WTC11 (cell line): ENCODE results near the gene RHOT2. TPM values are rescaled to one million over a fixed set of nuclear protein-coding genes. Genes with fewer than 3 reads are reported as not detected.
A peak's percentile ranks its signal among the peaks of the same experiment; 100 is the strongest.

Experiments
- ATAC-seq: fragments of 200-7000 bp; cut with Tn5 transposase; 2 replicates; pipeline ENCODE4 v1.10.0; 2021; ENCODE audit warnings: mild to moderate bottlenecking, moderate library complexity
- CTCF ChIA-PET: fragments of 300-600 bp; sonication (Branson Sonifier 250); formaldehyde crosslinking; loops from one replicate; lab custom pipeline; 2021; ENCODE audit warnings: antibody characterized with exemption; lab: Charles Lee
- POLR2A ChIA-PET: fragments of 350-600 bp; sonication (Branson Sonifier 250); formaldehyde crosslinking; loops from one replicate; lab custom pipeline; 2021; ENCODE audit warnings: antibody characterized with exemption; lab: Charles Lee
- DNase-seq: peaks from one replicate; pipeline ENCODE4 v3.0.0; 2021; ENCODE audit warnings: low spot score
- H3K27ac Mint-ChIP-seq: 2 replicates; pipeline ENCODE4 v1.8.0; 2021; ENCODE audit warnings: mixed read lengths
- H3K27me3 Mint-ChIP-seq: 2 replicates; pipeline ENCODE4 v1.8.0; 2021; ENCODE audit warnings: low read depth, mild to moderate bottlenecking, moderate library complexity, mixed read lengths
- H3K36me3 Mint-ChIP-seq: 2 replicates; pipeline ENCODE4 v1.8.0; 2021; ENCODE audit warnings: mixed read lengths
- H3K4me1 Mint-ChIP-seq: 2 replicates; pipeline ENCODE4 v1.8.0; 2022; ENCODE audit warnings: mixed read lengths
- H3K4me3 Mint-ChIP-seq: 2 replicates; pipeline ENCODE4 v1.8.0; 2021; ENCODE audit warnings: mild to moderate bottlenecking, moderate library complexity, mixed read lengths
- H3K9me3 Mint-ChIP-seq: 2 replicates; pipeline ENCODE4 v1.8.0; 2021; ENCODE audit warnings: mixed read lengths
- GABPB1 ChIP-seq: sonication (generic); formaldehyde crosslinking; IDR thresholded peaks from 2 replicates; pipeline ENCODE4 v1.8.1; 2023; ENCODE audit warnings: mild to moderate bottlenecking, missing genetic modification reagents
- JAZF1 ChIP-seq: fragments of 250-450 bp; sonication (Bioruptor Pico); IDR thresholded peaks from 2 replicates; pipeline ENCODE4 v1.9.0; 2021; ENCODE audit warnings: moderate library complexity, mild to moderate bottlenecking, inconsistent platforms
- RORB ChIP-seq: fragments of 250-450 bp; sonication (Bioruptor Pico); IDR thresholded peaks from 2 replicates; pipeline ENCODE4 v1.9.0; 2021; ENCODE audit warnings: mild to moderate bottlenecking
- SP1 ChIP-seq: sonication (generic); formaldehyde crosslinking; conservative IDR thresholded peaks from 2 replicates; pipeline ENCODE4 v1.8.1; 2022; ENCODE audit warnings: missing genetic modification reagents
- ZNF138 ChIP-seq: sonication (generic); formaldehyde crosslinking; conservative IDR thresholded peaks from 2 replicates; pipeline ENCODE4 v1.8.1; 2022; ENCODE audit warnings: mild to moderate bottlenecking, moderate library complexity, missing genetic modification reagents
- ZNF416 ChIP-seq: fragments of 250-450 bp; sonication (Bioruptor Pico); IDR thresholded peaks from 2 replicates; pipeline ENCODE4 v1.9.0; 2021; ENCODE audit warnings: mild to moderate bottlenecking, inconsistent platforms
- ZNF671 ChIP-seq: fragments of 250-450 bp; sonication (Bioruptor Pico); IDR thresholded peaks from 2 replicates; pipeline ENCODE4 v1.8.0; 2021; ENCODE audit warnings: mild to moderate bottlenecking
- total RNA-seq: library from RNA; stranded (reverse); gene quantifications from 3 replicates; pipeline ENCODE4 v1.2.3, GENCODE V29; 2021
- TF ChIP-seq, protein P1 (sequence below): sonication (generic); formaldehyde crosslinking; conservative IDR thresholded peaks from 2 replicates; pipeline ENCODE4 v1.8.1; 2023; ENCODE audit warnings: mild to moderate bottlenecking, low read depth, missing genetic modification reagents, moderate library complexity
- TF ChIP-seq, protein P2 (sequence below): sonication (generic); formaldehyde crosslinking; IDR thresholded peaks from 2 replicates; pipeline ENCODE4 v1.8.1; 2023; ENCODE audit warnings: mild to moderate bottlenecking, moderate library complexity, missing genetic modification reagents
- TF ChIP-seq, protein P3 (sequence below): sonication (generic); formaldehyde crosslinking; IDR thresholded peaks from 2 replicates; pipeline ENCODE4 v1.8.0; 2023; ENCODE audit warnings: missing genetic modification reagents, mild to moderate bottlenecking, borderline replicate concordance
- TF ChIP-seq, protein P4 (sequence below): fragments of 250-450 bp; sonication (Bioruptor Pico); conservative IDR thresholded peaks from 2 replicates; pipeline ENCODE4 v1.9.0; 2021; ENCODE audit warnings: mild to moderate bottlenecking
- TF ChIP-seq, protein P5 (sequence below): sonication (generic); formaldehyde crosslinking; IDR thresholded peaks from 2 replicates; pipeline ENCODE4 v1.8.0; 2023; ENCODE audit warnings: mild to moderate bottlenecking, missing genetic modification reagents
- TF ChIP-seq, protein P6 (sequence below): sonication (generic); formaldehyde crosslinking; IDR thresholded peaks from 2 replicates; pipeline ENCODE4 v1.8.1; 2023; ENCODE audit warnings: mild to moderate bottlenecking, missing genetic modification reagents, moderate library complexity
- TF ChIP-seq, protein P7 (sequence below): sonication (generic); formaldehyde crosslinking; IDR thresholded peaks from 2 replicates; pipeline ENCODE4 v1.8.0; 2022; ENCODE audit warnings: mild to moderate bottlenecking, missing genetic modification reagents

Gene RHOT2
- total RNA-seq, 1 experiment from 2014 or later, result 285 TPM

DNA sequence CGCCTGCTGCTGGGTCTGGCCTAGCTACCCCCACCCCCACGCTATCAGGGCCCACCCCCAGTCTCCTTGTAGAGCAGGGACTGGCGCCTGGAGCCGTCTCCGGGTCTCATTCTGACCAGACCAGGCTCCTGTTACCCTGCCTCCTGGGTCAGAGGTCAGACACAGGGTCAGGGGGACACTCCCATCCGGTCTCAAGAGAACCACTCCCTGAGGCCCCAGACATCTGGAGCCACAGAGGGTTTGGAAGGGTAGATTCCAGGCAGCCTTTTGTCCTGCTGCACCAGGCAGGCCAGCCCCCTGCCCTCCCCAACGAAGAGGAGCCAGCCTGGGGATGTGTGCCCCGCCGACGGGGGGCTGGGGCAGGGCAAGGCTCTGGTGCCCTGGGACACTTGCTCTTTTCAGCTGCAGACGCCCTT lies 38.1 kb upstream of the RHOT2 start:
- no peaks in the 10 kb centered on the region for H3K27me3 Mint-ChIP-seq
- peaks cover 18% of the 10 kb centered on the region for H3K4me1 Mint-ChIP-seq
- POLR2A ChIA-PET, result interaction anchor here (0.9 kb wide), 1 partner anchor 90 kb away, joined by 3 read pairs; no protein-coding TSS in a partner anchor
- peaks cover 3% of the 10 kb centered on the region; the same call in 1 of the 2 replicates for H3K36me3 Mint-ChIP-seq
- CTCF ChIA-PET, result interaction anchor here (1.0 to 2.7 kb wide), 7 partner anchors 8 to 63 kb away, joined by 3 to 18 read pairs (median 4); partner anchors contain the start of genes NHLRC4, RHBDL1 and RHOT2
- H3K4me3 Mint-ChIP-seq, result peak overlapping the region; percentile 33; the same call in 1 of the 2 replicates
- ATAC-seq, result peak; percentile 19
- no peak overlapping the region; the same call in 1 of the 2 replicates for H3K27ac Mint-ChIP-seq
- DNase-seq, result peak; percentile 42
- H3K9me3 Mint-ChIP-seq, result no peaks in the 10 kb centered on the region
- TF ChIP-seq, protein P1, sequence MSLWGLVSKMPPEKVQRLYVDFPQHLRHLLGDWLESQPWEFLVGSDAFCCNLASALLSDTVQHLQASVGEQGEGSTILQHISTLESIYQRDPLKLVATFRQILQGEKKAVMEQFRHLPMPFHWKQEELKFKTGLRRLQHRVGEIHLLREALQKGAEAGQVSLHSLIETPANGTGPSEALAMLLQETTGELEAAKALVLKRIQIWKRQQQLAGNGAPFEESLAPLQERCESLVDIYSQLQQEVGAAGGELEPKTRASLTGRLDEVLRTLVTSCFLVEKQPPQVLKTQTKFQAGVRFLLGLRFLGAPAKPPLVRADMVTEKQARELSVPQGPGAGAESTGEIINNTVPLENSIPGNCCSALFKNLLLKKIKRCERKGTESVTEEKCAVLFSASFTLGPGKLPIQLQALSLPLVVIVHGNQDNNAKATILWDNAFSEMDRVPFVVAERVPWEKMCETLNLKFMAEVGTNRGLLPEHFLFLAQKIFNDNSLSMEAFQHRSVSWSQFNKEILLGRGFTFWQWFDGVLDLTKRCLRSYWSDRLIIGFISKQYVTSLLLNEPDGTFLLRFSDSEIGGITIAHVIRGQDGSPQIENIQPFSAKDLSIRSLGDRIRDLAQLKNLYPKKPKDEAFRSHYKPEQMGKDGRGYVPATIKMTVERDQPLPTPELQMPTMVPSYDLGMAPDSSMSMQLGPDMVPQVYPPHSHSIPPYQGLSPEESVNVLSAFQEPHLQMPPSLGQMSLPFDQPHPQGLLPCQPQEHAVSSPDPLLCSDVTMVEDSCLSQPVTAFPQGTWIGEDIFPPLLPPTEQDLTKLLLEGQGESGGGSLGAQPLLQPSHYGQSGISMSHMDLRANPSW (CRISPR knock-in tag), result no peak
- 0 out of 2 replicates have a peak, but pooled peaks have one; percentile 17 for TF ChIP-seq SP1 (CRISPR knock-in tag)

DNA sequence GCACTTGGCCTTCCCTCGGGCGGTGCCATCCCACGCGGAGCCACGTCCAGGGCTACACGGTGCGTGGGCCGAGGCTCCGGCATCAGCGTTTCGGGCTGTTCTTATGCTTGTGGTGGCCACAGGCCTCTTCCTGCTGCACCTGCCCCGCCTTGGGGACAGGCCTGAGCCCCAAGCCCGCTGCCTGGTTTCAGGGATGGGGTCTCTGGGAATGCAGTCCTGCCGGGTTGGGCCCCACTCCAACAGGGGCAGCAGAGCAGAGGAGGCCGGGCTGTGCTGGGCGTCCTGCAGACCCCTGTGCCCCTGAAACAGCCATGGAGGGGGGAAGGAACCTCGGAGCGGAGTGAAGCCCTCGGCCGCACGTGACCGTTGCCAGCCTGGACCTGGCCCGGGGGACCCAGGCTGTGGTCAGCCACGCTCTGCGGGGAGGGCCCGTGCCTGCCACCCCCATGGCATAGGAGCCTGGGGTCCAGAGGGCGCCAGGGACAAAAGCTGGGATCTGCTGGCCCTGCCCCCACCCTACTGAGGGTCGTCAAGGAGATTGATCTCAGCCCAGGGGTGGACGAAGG lies 37.6 kb upstream of the RHOT2 start:
- Mint-ChIP-seq H3K27me3 (no peaks in the 10 kb centered on the region), H3K9me3 (no peaks in the 10 kb centered on the region)
- POLR2A ChIA-PET, result interaction anchor here (0.9 kb wide), 1 partner anchor 90 kb away, joined by 3 read pairs; no protein-coding TSS in a partner anchor
- peak; percentile 6 for ATAC-seq
- no peak for TF ChIP-seq JAZF1 (CRISPR knock-in tag)
- TF ChIP-seq, protein P2, sequence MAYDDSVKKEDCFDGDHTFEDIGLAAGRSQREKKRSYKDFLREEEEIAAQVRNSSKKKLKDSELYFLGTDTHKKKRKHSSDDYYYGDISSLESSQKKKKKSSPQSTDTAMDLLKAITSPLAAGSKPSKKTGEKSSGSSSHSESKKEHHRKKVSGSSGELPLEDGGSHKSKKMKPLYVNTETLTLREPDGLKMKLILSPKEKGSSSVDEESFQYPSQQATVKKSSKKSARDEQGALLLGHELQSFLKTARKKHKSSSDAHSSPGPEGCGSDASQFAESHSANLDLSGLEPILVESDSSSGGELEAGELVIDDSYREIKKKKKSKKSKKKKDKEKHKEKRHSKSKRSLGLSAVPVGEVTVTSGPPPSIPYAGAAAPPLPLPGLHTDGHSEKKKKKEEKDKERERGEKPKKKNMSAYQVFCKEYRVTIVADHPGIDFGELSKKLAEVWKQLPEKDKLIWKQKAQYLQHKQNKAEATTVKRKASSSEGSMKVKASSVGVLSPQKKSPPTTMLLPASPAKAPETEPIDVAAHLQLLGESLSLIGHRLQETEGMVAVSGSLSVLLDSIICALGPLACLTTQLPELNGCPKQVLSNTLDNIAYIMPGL, result peak; percentile 56
- TF ChIP-seq, protein P3, sequence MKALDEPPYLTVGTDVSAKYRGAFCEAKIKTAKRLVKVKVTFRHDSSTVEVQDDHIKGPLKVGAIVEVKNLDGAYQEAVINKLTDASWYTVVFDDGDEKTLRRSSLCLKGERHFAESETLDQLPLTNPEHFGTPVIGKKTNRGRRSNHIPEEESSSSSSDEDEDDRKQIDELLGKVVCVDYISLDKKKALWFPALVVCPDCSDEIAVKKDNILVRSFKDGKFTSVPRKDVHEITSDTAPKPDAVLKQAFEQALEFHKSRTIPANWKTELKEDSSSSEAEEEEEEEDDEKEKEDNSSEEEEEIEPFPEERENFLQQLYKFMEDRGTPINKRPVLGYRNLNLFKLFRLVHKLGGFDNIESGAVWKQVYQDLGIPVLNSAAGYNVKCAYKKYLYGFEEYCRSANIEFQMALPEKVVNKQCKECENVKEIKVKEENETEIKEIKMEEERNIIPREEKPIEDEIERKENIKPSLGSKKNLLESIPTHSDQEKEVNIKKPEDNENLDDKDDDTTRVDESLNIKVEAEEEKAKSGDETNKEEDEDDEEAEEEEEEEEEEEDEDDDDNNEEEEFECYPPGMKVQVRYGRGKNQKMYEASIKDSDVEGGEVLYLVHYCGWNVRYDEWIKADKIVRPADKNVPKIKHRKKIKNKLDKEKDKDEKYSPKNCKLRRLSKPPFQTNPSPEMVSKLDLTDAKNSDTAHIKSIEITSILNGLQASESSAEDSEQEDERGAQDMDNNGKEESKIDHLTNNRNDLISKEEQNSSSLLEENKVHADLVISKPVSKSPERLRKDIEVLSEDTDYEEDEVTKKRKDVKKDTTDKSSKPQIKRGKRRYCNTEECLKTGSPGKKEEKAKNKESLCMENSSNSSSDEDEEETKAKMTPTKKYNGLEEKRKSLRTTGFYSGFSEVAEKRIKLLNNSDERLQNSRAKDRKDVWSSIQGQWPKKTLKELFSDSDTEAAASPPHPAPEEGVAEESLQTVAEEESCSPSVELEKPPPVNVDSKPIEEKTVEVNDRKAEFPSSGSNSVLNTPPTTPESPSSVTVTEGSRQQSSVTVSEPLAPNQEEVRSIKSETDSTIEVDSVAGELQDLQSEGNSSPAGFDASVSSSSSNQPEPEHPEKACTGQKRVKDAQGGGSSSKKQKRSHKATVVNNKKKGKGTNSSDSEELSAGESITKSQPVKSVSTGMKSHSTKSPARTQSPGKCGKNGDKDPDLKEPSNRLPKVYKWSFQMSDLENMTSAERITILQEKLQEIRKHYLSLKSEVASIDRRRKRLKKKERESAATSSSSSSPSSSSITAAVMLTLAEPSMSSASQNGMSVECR, result peak; percentile 43; the same call in 1 of the 2 replicates
- TF ChIP-seq GABPB1, result peak; percentile 6; the same call in 1 of the 2 replicates
- TF ChIP-seq ZNF138 (CRISPR knock-in tag), result 0 out of 2 replicates have a peak, but pooled peaks have one; percentile 8
- TF ChIP-seq, protein P4, sequence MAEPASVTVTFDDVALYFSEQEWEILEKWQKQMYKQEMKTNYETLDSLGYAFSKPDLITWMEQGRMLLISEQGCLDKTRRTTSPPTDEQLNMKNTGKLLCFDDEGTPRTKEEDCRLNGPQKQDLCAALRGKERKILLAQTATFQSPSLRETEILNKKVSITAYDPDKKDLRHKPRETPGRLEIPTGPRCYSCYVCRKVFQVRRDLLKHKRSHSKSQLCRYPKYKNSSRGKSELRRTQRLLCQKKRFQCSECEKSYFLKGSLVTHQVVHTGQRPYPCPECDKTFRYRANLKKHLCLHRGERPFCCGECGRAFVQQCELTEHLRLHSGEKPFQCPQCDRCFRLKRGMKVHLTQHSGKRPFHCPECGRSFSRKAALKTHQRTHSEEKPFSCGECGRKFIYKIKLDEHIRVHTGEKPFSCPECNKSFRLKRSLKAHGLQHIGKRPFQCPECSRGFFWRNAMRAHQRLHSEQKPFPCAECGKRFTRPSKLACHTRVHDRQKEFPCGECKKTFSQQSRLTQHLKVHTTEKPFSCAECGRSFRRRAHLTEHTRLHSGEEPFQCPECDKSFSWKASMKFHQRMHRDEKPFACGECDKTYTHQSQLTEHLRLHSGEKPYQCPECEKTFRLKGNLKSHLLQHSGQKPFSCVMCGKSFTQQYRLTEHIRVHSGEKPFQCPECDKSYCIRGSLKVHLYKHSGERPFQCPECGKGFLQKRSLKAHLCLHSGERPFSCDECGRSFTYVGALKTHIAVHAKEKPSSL (CRISPR knock-in tag), result no peak
- TF ChIP-seq RORB (CRISPR knock-in tag), result no peak
- TF ChIP-seq ZNF416, result peak; percentile 27; the same call in 1 of the 2 replicates
- TF ChIP-seq, protein P5, sequence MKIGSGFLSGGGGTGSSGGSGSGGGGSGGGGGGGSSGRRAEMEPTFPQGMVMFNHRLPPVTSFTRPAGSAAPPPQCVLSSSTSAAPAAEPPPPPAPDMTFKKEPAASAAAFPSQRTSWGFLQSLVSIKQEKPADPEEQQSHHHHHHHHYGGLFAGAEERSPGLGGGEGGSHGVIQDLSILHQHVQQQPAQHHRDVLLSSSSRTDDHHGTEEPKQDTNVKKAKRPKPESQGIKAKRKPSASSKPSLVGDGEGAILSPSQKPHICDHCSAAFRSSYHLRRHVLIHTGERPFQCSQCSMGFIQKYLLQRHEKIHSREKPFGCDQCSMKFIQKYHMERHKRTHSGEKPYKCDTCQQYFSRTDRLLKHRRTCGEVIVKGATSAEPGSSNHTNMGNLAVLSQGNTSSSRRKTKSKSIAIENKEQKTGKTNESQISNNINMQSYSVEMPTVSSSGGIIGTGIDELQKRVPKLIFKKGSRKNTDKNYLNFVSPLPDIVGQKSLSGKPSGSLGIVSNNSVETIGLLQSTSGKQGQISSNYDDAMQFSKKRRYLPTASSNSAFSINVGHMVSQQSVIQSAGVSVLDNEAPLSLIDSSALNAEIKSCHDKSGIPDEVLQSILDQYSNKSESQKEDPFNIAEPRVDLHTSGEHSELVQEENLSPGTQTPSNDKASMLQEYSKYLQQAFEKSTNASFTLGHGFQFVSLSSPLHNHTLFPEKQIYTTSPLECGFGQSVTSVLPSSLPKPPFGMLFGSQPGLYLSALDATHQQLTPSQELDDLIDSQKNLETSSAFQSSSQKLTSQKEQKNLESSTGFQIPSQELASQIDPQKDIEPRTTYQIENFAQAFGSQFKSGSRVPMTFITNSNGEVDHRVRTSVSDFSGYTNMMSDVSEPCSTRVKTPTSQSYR (CRISPR knock-in tag), result peak; percentile 61
- TF ChIP-seq, protein P6, sequence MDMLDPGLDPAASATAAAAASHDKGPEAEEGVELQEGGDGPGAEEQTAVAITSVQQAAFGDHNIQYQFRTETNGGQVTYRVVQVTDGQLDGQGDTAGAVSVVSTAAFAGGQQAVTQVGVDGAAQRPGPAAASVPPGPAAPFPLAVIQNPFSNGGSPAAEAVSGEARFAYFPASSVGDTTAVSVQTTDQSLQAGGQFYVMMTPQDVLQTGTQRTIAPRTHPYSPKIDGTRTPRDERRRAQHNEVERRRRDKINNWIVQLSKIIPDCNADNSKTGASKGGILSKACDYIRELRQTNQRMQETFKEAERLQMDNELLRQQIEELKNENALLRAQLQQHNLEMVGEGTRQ (CRISPR knock-in tag), result peak; percentile 79
- TF ChIP-seq ZNF671, result no peak
- TF ChIP-seq, protein P7, sequence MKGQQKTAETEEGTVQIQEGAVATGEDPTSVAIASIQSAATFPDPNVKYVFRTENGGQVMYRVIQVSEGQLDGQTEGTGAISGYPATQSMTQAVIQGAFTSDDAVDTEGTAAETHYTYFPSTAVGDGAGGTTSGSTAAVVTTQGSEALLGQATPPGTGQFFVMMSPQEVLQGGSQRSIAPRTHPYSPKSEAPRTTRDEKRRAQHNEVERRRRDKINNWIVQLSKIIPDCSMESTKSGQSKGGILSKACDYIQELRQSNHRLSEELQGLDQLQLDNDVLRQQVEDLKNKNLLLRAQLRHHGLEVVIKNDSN (CRISPR knock-in tag), result peak; percentile 86
- TF ChIP-seq, all 79 proteins: peak for 8
- CTCF ChIA-PET, result interaction anchor here (0.9 to 2.7 kb wide), 8 partner anchors 8 to 63 kb away, joined by 3 to 18 read pairs (median 4); partner anchors contain the start of genes NHLRC4, RHBDL1 and RHOT2
- peaks cover 18% of the 10 kb centered on the region for H3K4me1 Mint-ChIP-seq
- peaks cover 3% of the 10 kb centered on the region; the same call in 1 of the 2 replicates for H3K36me3 Mint-ChIP-seq
- H3K27ac Mint-ChIP-seq, result peak overlapping the region; percentile 41; the same call in 1 of the 2 replicates
- H3K4me3 Mint-ChIP-seq, result peak overlapping the region; percentile 59; the same call in 1 of the 2 replicates
- DNase-seq, result peak; percentile 47
